HepG2 (cell line): ENCODE results near the gene LNX2. TPM values are rescaled to one million over a fixed set of nuclear protein-coding genes. Genes with fewer than 3 reads are reported as not detected.
"Not testable (repeated sequence)": the region's sequence is repeated elsewhere in the genome, so short reads cannot be mapped to it uniquely, and the experiment has no call there.

Experiments
- ATAC-seq: fragments of 200-7000 bp; cut with Tn5 transposase; 3 replicates; pipeline ENCODE4 v1.9.1; 2020; ENCODE audit warnings: mild to moderate bottlenecking, moderate library complexity
- BruUV-seq: library from RNA; stranded (reverse); fragments of 400-500 nt; replicated peaks from 2 replicates; lab custom pipeline; 2021; lab: Mats Ljungman, UMichigan
- CTCF ChIA-PET: fragments of 300-600 bp; formaldehyde crosslinking; extraction: SDS; loops from one replicate; lab custom pipeline; 2021; ENCODE audit warnings: low total read pairs, inconsistent platforms, low intra/inter-chr PET ratio; lab: Yijun Ruan, JAX
- POLR2A ChIA-PET: fragments of 350-600 bp; sonication (Branson Sonifier 250); formaldehyde crosslinking; loops from one replicate; lab custom pipeline; 2020; ENCODE audit warnings: antibody characterized with exemption, inconsistent platforms; lab: Yijun Ruan, JAX
- DNase-seq: peaks from one replicate; pipeline ENCODE4 v3.0.0-alpha.2; 2015; ENCODE audit warnings: low spot score
- FAIRE-seq: peaks from 3 replicates; lab custom pipeline; 2011; peaks lifted over from hg19 to GRCh38; lab: Jason Lieb, UNC
- H2AFZ ChIP-seq: one replicate; pipeline ENCODE4 v1.6.1; 2011; ENCODE audit warnings: low read length, inconsistent platforms
- H3K27ac ChIP-seq: fragments of 300-600 bp; 3 replicates; pipeline ENCODE4 v1.8.0; 2011; ENCODE audit warnings: mixed run types, mild to moderate bottlenecking, mixed read lengths, low read length, inconsistent platforms; ENCODE audit not compliant: insufficient read depth; ENCODE audit errors: extremely low read length
- H3K27me3 ChIP-seq, 2 experiments: fragments of 200-600 bp in 1 of 2; 2 replicates in 1 of 2; 3 replicates in 1 of 2; pipeline versions ENCODE4 v1.6.0 to v1.8.0; 2011; ENCODE audit warnings: low read length in 2 of 2, mild to moderate bottlenecking in 2 of 2, moderate library complexity in 2 of 2, inconsistent platforms in 1 of 2; ENCODE audit not compliant: insufficient read depth in 2 of 2, control insufficient read depth in 1 of 2
- H3K36me3 ChIP-seq, 2 experiments: fragments of 200-600 bp in 1 of 2; replicated peaks in 1 of 2; 2 replicates in 1 of 2; 3 replicates in 1 of 2; pipeline versions ENCODE4 v1.5.1 to v1.8.0; 2011; ENCODE audit warnings: low read length in 2 of 2, inconsistent platforms in 1 of 2; ENCODE audit not compliant: insufficient read depth in 2 of 2, control insufficient read depth in 1 of 2
- H3K4me1 ChIP-seq: 2 replicates; pipeline ENCODE4 v1.5.1; 2012; ENCODE audit warnings: low read length, inconsistent platforms; ENCODE audit not compliant: insufficient read depth
- H3K4me2 ChIP-seq: 2 replicates; pipeline ENCODE4 v1.6.0; 2011; ENCODE audit warnings: low read depth, low read length, inconsistent platforms
- H3K4me3 ChIP-seq, 3 experiments: fragments of 200-600 bp in 1 of 3; sonication (generic), shearing (Covaris generic) in 1 of 3; replicated peaks in 1 of 3; 2 replicates each; pipeline ENCODE4 v1.5.1; 2011 to 2016; ENCODE audit warnings: low read length in 3 of 3, inconsistent platforms in 2 of 3, low read depth in 2 of 3, mild to moderate bottlenecking in 2 of 3, control low read depth in 1 of 3, mixed read lengths in 1 of 3; ENCODE audit not compliant: insufficient read depth in 1 of 3
- H3K79me2 ChIP-seq: one replicate; pipeline ENCODE4 v1.6.1; 2011; ENCODE audit warnings: low read length, inconsistent platforms; ENCODE audit not compliant: insufficient read depth
- H3K9ac ChIP-seq: 2 replicates; pipeline ENCODE4 v1.6.0; 2011; ENCODE audit warnings: mild to moderate bottlenecking, low read depth, low read length, inconsistent platforms; ENCODE audit not compliant: insufficient read depth
- H3K9me3 ChIP-seq: 2 replicates; pipeline ENCODE4 v1.5.1; 2012; ENCODE audit warnings: mild to moderate bottlenecking, low read length
- H4K20me1 ChIP-seq: 2 replicates; pipeline ENCODE4 v1.6.0; 2011; ENCODE audit warnings: inconsistent platforms, mild to moderate bottlenecking, low read length, moderate library complexity; ENCODE audit not compliant: insufficient read depth
- ADNP ChIP-seq: sonication (generic); formaldehyde crosslinking; IDR thresholded peaks from 2 replicates; pipeline ENCODE4 v1.4.0; 2020; ENCODE audit warnings: missing genetic modification reagents
- CEBPZ ChIP-seq: IDR thresholded peaks from 2 replicates; pipeline ENCODE4 v1.6.1; 2012; ENCODE audit warnings: low read length, improper control_type of control experiment
- HNF4A ChIP-seq: sonication (generic); formaldehyde crosslinking; IDR thresholded peaks from 2 replicates; pipeline ENCODE4 v1.4.0; 2020; ENCODE audit warnings: missing genetic modification reagents
- RNF2 ChIP-seq: fragments of 450-650 bp; conservative IDR thresholded peaks from 2 replicates; pipeline ENCODE4 v1.6.1; 2016; ENCODE audit warnings: low read depth
- TERF1 ChIP-seq: sonication (generic); formaldehyde crosslinking; IDR thresholded peaks from 2 replicates; pipeline ENCODE4 v1.8.0; 2022; ENCODE audit warnings: mild to moderate bottlenecking, missing genetic modification reagents, moderate library complexity
- ZMYM3 ChIP-seq: sonication (generic); formaldehyde crosslinking; IDR thresholded peaks from 2 replicates; pipeline ENCODE4 v1.5.1; 2020; ENCODE audit warnings: mild to moderate bottlenecking, missing genetic modification reagents
- ZNF770 ChIP-seq: sonication (generic); formaldehyde crosslinking; IDR thresholded peaks from 2 replicates; pipeline ENCODE4 v1.5.0; 2020; ENCODE audit warnings: mild to moderate bottlenecking, missing genetic modification reagents
- WGBS: methylation state at CpG from one replicate; pipeline ENCODE4 v1.1.6; 2017; ENCODE audit warnings: low lambda C conversion rate; 5-methylcytosine and 5-hydroxymethylcytosine counted together
- in situ Hi-C: cut with HindIII; loops from 2 replicates; pipeline ENCODE4 v1.10.0; 2017; ENCODE audit warnings: low pct_unique_long_range_greater_than_20kb; ENCODE audit not compliant: extremely low pct_ligation_motif_present
- intact Hi-C: fragments of 100-400 bp; cut with micrococcal nuclease; formaldehyde crosslinking; loops from one replicate; pipeline ENCODE4 v1.10.0; 2022; ENCODE audit not compliant: unreplicated experiment
- polyA plus RNA-seq, 8 experiments: library from polyadenylated mRNA; depleted of rRNA in 3 of 8; stranded (reverse) in 7 of 8; unstranded in 1 of 8; fragments of >200 nt; fragmentation: Illumina TruSeq in 4 of 8; extraction: Trizol in 4 of 8; gene quantifications; 2 replicates each; pipeline versions ENCODE4 v1.2.1 to v1.2.3, GENCODE V29; 2011 to 2016; ENCODE audit warnings: low read depth in 4 of 8, missing spikeins in 1 of 8, mixed read lengths in 1 of 8; ENCODE audit not compliant: insufficient read depth in 1 of 8
- total RNA-seq, 5 experiments: library from RNA; depleted of rRNA; stranded (reverse); fragments of >200 nt; fragmentation: Illumina TruSeq; extraction: Trizol; gene quantifications; 2 replicates each; pipeline ENCODE4 v1.2.3, GENCODE V29; 2016; ENCODE audit warnings: low read depth in 1 of 5

The LNX2 gene
- total and polyA plus RNA-seq, 2 of the 13 experiments (the other 11 are each of a cell fraction or from before 2014, with no cell fraction given) = 9.2 to 9.7 TPM

- H3K4me1 ChIP-seq = peaks cover 57% of the 10 kb centered on the region
- DNase-seq, intact Hi-C loops, BruUV-seq: not testable (repeated sequence)
- 0 out of 2 replicates have a peak, but pooled peaks have one; percentile 9 for TF ChIP-seq HNF4A (CRISPR knock-in tag)
- TF ChIP-seq ZNF770 (CRISPR knock-in tag) = peak; percentile 90
- 0 out of 2 replicates have a peak, but pooled peaks have one; percentile 23 for TF ChIP-seq ADNP (CRISPR knock-in tag)
- TF ChIP-seq ZMYM3 = peak; percentile 63; the same call in 1 of the 2 replicates
- TF ChIP-seq, all 625 proteins: peak for 4; not testable (repeated sequence) for 621
- H3K4me3 ChIP-seq, ATAC-seq, CTCF ChIA-PET, H3K9me3 ChIP-seq, H3K27ac ChIP-seq, H4K20me1 ChIP-seq, H2AFZ ChIP-seq, H3K4me2 ChIP-seq, H3K36me3 ChIP-seq, H3K9ac ChIP-seq, in situ Hi-C loops, H3K27me3 ChIP-seq, FAIRE-seq: not testable (repeated sequence)
- POLR2A ChIA-PET = interaction anchor here (1.2 to 1.6 kb wide), 2 partner anchors 8 to 13 kb away, joined by 3 to 4 read pairs; partner anchors contain the start of gene LNX2
- H3K79me2 ChIP-seq = peaks cover 39% of the 10 kb centered on the region
- WGBS = 93% methylated on average over 4 of the region's 4 CpGs
Measured at GRCh38 chr13:27628766-27629165, 8.4 kb upstream of the LNX2 start.

GRCh38 chr13:27628081-27628480, 7.8 kb upstream of the LNX2 start:
- in situ Hi-C loops (no loop called here), intact Hi-C loops (no loop called here)
- BruUV-seq = no TSS peak
- TF ChIP-seq CEBPZ (no peak), TERF1 (CRISPR knock-in tag) (no peak), RNF2 (no peak)

More at GRCh38 chr13:27628081-27628480, 7.8 kb upstream of the LNX2 start:
- no peaks in the 10 kb centered on the region for H3K27me3 ChIP-seq
- no peaks in the 10 kb centered on the region for H3K9me3 ChIP-seq
- H4K20me1 ChIP-seq = peaks cover 10% of the 10 kb centered on the region
- CTCF ChIA-PET = no interaction called here
- DNase-seq = no peak
- peaks cover 46% of the 10 kb centered on the region for H3K79me2 ChIP-seq
- H2AFZ ChIP-seq = no peak overlapping the region
- POLR2A ChIA-PET = no interaction called here
- no peak overlapping the region for H3K4me3 ChIP-seq
- H3K36me3 ChIP-seq = peaks cover 4 to 6% of the 10 kb centered on the region in 2 experiments; a peak in 3 of 5 replicates
- no peak overlapping the region for H3K9ac ChIP-seq
- 0 out of 2 replicates have a peak overlapping the region, but pooled peaks have one; percentile 25 for H3K4me2 ChIP-seq
- H3K27ac ChIP-seq = no peak overlapping the region
- FAIRE-seq = no peak
- peaks cover 64% of the 10 kb centered on the region for H3K4me1 ChIP-seq
- ATAC-seq = peak; percentile 62
- WGBS = 26% methylated on average over 4 of the region's 4 CpGs
